ENCODE data around the gene UGT2A2.

DNA sequence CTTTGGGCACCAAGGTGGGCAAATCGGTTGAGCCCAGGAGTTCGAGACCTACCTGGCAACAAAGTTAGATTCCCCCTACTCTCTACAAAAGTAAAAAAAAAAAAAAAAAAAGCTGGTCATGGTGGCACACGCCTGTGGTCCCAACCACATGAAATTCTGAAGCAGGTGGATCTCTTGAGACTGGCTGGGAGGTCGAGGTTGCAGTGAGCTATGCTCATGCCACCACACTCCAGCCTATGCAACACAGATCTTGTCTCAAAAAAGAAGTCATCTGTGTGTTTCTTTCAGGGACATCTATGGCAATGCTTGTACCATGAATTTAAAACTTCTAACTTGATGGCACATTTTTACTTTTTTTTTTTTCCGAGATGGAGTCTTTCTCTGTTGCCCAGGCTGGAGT, 55.3 kb downstream of the UGT2A2 start:
- TF ChIP-seq, protein P1, sequence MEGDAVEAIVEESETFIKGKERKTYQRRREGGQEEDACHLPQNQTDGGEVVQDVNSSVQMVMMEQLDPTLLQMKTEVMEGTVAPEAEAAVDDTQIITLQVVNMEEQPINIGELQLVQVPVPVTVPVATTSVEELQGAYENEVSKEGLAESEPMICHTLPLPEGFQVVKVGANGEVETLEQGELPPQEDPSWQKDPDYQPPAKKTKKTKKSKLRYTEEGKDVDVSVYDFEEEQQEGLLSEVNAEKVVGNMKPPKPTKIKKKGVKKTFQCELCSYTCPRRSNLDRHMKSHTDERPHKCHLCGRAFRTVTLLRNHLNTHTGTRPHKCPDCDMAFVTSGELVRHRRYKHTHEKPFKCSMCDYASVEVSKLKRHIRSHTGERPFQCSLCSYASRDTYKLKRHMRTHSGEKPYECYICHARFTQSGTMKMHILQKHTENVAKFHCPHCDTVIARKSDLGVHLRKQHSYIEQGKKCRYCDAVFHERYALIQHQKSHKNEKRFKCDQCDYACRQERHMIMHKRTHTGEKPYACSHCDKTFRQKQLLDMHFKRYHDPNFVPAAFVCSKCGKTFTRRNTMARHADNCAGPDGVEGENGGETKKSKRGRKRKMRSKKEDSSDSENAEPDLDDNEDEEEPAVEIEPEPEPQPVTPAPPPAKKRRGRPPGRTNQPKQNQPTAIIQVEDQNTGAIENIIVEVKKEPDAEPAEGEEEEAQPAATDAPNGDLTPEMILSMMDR (IDR thresholded peaks at IDR 0.05; ENCODE audit: low read depth, low read length) = no peak
- TF ChIP-seq POLR2A (IDR thresholded peaks at IDR 0.05; ENCODE audit: extremely low read depth, insufficient read length) = no peak
- TF ChIP-seq, protein P2, sequence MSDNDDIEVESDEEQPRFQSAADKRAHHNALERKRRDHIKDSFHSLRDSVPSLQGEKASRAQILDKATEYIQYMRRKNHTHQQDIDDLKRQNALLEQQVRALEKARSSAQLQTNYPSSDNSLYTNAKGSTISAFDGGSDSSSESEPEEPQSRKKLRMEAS (IDR thresholded peaks at IDR 0.05; ENCODE audit: low read depth, low read length) = no peak

All from NB4 (cell line).